GM12873 (cell line): ENCODE data around the gene C9orf78.

Experiments used
- TF ChIP-seq, protein P1 (sequence below): IDR thresholded peaks from 2 replicates; pipeline ENCODE4 v1.5.1; 2012; ENCODE audit warnings: low read depth, mild to moderate bottlenecking, moderate library complexity, low read length, control low read depth; ENCODE audit not compliant: insufficient read depth; ENCODE audit errors: missing control alignments

Gene C9orf78

DNA sequence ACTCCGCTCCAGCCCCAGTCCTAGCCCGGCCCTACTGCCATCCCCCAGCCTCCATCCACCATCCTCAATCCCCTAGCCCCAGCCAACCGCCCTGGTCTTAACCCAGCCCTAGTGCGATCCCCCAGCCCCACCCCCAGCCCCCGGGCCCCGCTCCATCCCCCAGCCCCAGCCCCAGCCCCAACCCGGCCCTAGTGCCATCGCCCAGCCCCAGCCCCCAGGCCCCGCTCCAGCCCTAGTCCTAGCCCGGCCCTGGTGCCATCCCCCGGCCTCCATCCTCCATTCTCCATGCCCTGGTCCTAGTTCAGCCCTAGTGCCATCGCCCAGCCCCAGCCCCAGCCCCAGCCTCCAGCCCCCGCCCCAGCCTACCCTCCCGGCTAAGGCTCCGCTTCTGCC lies 11.5 kb downstream of the C9orf78 start:
- TF ChIP-seq, protein P1, sequence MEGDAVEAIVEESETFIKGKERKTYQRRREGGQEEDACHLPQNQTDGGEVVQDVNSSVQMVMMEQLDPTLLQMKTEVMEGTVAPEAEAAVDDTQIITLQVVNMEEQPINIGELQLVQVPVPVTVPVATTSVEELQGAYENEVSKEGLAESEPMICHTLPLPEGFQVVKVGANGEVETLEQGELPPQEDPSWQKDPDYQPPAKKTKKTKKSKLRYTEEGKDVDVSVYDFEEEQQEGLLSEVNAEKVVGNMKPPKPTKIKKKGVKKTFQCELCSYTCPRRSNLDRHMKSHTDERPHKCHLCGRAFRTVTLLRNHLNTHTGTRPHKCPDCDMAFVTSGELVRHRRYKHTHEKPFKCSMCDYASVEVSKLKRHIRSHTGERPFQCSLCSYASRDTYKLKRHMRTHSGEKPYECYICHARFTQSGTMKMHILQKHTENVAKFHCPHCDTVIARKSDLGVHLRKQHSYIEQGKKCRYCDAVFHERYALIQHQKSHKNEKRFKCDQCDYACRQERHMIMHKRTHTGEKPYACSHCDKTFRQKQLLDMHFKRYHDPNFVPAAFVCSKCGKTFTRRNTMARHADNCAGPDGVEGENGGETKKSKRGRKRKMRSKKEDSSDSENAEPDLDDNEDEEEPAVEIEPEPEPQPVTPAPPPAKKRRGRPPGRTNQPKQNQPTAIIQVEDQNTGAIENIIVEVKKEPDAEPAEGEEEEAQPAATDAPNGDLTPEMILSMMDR: no peak

DNA sequence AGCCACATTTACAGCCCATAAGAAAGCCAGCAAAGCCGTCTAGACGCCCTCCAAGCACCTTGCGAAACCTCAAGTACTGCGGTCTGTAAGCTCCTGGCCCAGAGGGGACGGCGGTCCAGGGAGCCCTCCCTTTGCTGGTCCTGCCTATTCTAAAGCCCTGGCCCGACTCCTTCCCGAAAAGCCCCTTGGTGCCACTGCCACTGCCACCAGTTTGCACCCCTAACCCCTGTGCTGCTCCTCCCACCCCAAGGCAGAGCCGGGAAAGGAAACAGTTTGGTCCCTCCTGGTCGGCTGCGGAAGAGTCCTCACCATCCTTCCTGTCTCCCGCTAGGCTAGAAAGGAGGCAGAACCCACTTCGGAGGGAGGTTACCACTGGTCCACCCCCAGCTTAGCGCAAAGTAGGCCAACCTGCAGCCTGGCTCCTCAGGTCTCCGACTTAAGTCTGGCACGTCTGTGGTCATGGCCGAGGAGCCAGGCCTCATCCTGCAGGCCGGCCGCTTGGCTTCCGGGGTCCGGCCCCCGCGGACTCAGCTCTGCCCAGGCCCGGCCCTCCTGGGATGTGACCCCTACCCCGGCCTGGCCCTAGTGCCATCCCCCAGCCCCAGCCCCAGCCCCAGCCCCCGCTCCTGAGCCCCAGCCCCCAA lies 12.1 kb downstream of the C9orf78 start:
- TF ChIP-seq, protein P1: no peak

DNA sequence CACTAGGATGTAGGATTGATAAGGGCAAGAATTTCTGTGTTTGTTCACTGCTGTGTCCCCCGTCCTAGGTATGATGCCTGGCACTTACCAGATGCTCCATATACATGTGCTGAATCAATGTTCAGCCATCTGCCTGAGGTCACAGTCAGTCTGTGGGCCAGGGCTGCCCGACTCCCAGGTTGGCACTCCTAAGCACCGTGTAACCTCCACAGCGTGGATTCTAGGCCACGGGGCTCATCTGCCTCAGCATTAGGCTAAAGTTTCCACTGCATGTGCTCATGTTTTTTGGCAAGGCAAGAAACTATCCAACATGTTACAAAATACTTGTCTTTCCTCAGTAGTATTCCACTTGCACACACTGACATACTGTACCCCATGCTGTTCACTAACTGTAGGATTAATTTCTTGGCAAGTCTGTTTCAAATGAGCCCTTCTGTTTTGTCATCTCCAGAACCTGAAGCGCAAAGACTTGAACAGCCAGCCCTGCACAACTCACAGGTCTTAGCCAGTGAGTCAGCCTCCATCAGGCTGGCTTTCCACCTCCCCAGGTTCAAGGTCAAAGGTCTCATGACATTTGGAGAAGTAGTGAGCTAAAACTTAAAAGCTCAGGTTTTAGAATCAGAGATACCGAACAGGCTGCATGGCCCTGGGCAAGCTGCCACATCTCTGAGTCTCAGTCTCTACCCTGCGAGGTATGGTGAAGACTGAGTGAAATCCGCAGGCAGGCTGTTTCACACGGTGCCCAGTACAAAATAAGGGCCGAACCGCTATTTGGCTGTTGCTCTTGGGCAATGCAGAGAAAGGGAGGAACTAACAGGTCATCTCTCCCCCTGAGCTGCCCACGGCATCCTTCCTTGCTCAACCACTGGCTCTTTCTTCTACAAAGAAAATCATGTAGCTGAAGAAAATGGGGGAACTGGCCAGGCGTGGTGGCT lies 18.3 kb downstream of the C9orf78 start:
- TF ChIP-seq, protein P1: no peak

GRCh38 chr9:129815278-129815677 lies 19.8 kb downstream of the C9orf78 start:
- TF ChIP-seq, protein P1: no peak

- TF ChIP-seq, protein P1: no peak
These were observed 20.4 kb downstream of the C9orf78 start for GRCh38 chr9:129814432-129815223.

DNA sequence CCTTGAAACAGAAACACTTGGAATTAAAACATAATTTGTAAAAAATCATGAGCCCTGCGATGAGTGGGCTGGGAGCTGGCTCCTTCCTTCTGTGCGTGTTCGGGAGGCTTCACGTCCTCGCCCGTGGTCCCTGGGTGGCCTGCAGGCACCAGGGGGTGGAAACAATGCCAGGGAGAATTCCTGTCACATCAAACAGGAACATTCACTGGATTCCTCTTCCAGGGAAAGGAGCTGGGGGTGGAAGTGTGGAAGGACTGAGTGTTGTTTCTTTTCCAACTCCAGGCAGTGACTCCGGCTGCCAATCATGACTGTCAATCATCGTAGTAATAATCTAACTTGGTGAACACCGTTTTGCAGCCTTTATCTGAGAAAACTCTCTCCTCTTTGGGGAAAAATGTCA lies 21.4 kb downstream of the C9orf78 start:
- TF ChIP-seq, protein P1: no peak

GRCh38 chr9:129812385-129812784 lies 22.7 kb downstream of the C9orf78 start:
- TF ChIP-seq, protein P1: no peak
